Kidney epithelial cell (primary cell): ENCODE data around the gene PGS1. TPM values are rescaled to one million over a fixed set of nuclear protein-coding genes. Genes with fewer than 3 reads are reported as not detected.

Experiments
- DNase-seq: peaks from one replicate; pipeline ENCODE4 v3.0.0-alpha.2; 2010; ENCODE audit warnings: low read depth
- H3K27me3 ChIP-seq: 2 replicates; pipeline ENCODE4 v1.6.0; 2011; ENCODE audit warnings: low read length; ENCODE audit not compliant: control insufficient read depth, insufficient read depth
- H3K36me3 ChIP-seq: 2 replicates; pipeline ENCODE4 v1.5.1; 2011; ENCODE audit warnings: low read length; ENCODE audit not compliant: control insufficient read depth, insufficient read depth
- H3K4me3 ChIP-seq: 2 replicates; pipeline ENCODE4 v1.5.1; 2011; ENCODE audit warnings: low read depth, mild to moderate bottlenecking, control low read depth, low read length
- CTCF ChIP-seq: IDR thresholded peaks from 2 replicates; pipeline ENCODE4 v1.5.1; 2011; ENCODE audit warnings: mild to moderate bottlenecking, moderate library complexity, low read length, control low read depth, inconsistent platforms; ENCODE audit not compliant: insufficient read depth, poor library complexity, severe bottlenecking
- total RNA-seq: library from RNA; depleted of rRNA; stranded (reverse); fragments of >200 nt; gene quantifications from 2 replicates; pipeline ENCODE4 v1.2.3, GENCODE V29; 2015

The PGS1 gene
- total RNA-seq, 1 donor from 2014 or later = 34.5 TPM

- no peak for DNase-seq
- no peak overlapping the region for H3K4me3 ChIP-seq
- H3K27me3 ChIP-seq = no peaks in the 10 kb centered on the region
- peaks cover 3% of the 10 kb centered on the region for H3K36me3 ChIP-seq
- no peak for TF ChIP-seq CTCF
Measured at GRCh38 chr17:78418326-78419026, 40.0 kb downstream of the PGS1 start.

GRCh38 chr17:78419970-78420815, 41.7 kb downstream of the PGS1 start:
- TF ChIP-seq CTCF = no peak
- H3K36me3 ChIP-seq = peaks cover 3% of the 10 kb centered on the region
- H3K4me3 ChIP-seq = no peak overlapping the region
- no peak for DNase-seq
- no peaks in the 10 kb centered on the region for H3K27me3 ChIP-seq

GRCh38 chr17:78421084-78421533, 42.7 kb downstream of the PGS1 start:
- TF ChIP-seq CTCF = no peak
- H3K4me3 ChIP-seq = no peak overlapping the region
- no peak for DNase-seq
- no peaks in the 10 kb centered on the region for H3K27me3 ChIP-seq
- peaks cover 3% of the 10 kb centered on the region for H3K36me3 ChIP-seq

GRCh38 chr17:78421534-78422266, 43.3 kb downstream of the PGS1 start:
- Histone ChIP-seq H3K36me3 (peaks cover 3% of the 10 kb centered on the region), H3K27me3 (no peaks in the 10 kb centered on the region), H3K4me3 (no peak overlapping the region)
- TF ChIP-seq CTCF = peak; percentile 99
- DNase-seq = no peak

GRCh38 chr17:78422267-78422605, 43.8 kb downstream of the PGS1 start:
- peaks cover 3% of the 10 kb centered on the region for H3K36me3 ChIP-seq
- no peak overlapping the region for H3K4me3 ChIP-seq
- no peak for TF ChIP-seq CTCF

More at GRCh38 chr17:78422267-78422605, 43.8 kb downstream of the PGS1 start:
- no peaks in the 10 kb centered on the region for H3K27me3 ChIP-seq
- DNase-seq = no peak
